Brain microvascular endothelial cell (primary cell): ENCODE measurements around the gene SKAP1.

Source experiments
- DNase-seq: peaks from one replicate; pipeline ENCODE4 v3.0.0-alpha.2; 2020
- H3K27ac ChIP-seq: fragments of 250-450 bp; sonication (Bioruptor Pico); 2 replicates; pipeline ENCODE4 v1.5.1; 2020; ENCODE audit warnings: mild to moderate bottlenecking, moderate library complexity
- H3K27me3 ChIP-seq: fragments of 250-450 bp; sonication (Bioruptor Pico); replicated peaks from 2 replicates; pipeline ENCODE4 v1.5.1; 2020; ENCODE audit warnings: mild to moderate bottlenecking
- H3K36me3 ChIP-seq: fragments of 250-450 bp; sonication (Bioruptor Pico); replicated peaks from 2 replicates; pipeline ENCODE4 v1.5.1; 2020; ENCODE audit warnings: mild to moderate bottlenecking
- H3K4me3 ChIP-seq: 2 replicates; pipeline ENCODE4 v1.5.1; 2011; ENCODE audit warnings: low read depth, mild to moderate bottlenecking, control low read depth, low read length, moderate library complexity
- in situ Hi-C: cut with HindIII; loops from 2 replicates; pipeline ENCODE4 v1.10.0; 2017; ENCODE audit warnings: low sequenced_read_pairs, low pct_ligation_motif_present
- TF ChIP-seq, protein P1 (sequence below): IDR thresholded peaks from 2 replicates; pipeline ENCODE4 v1.5.1; 2011; ENCODE audit warnings: low read depth, mild to moderate bottlenecking, moderate library complexity, low read length, control low read depth, inconsistent platforms; ENCODE audit errors: missing control alignments

The SKAP1 gene

DNA sequence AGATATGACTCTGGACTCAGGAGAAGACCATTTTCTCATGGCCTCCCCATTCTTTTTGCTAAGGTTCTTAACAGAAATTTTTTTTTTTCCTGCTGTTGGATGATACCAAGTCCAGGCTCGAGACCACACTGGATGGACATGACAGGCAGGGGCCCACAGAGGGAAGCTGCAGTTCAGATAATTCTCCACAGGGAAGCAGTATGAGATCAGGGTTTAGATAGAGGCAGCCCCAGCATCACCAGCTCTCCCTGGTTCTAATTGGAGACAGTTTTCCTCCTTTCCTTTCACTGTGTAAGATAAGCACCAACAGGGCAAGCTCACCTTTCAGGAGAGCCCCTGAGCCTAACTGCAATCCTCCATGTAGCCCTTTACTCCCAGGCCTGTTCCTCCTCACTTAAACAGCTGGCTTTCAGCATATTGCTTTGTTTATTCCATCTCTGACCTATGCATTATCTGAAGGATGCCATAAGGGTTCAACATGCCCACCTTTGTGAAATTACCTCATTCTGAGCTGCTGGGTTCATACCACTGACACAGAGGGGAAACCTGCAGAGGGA, 214.4 kb downstream of the SKAP1 start:
- Histone ChIP-seq H3K36me3 (no peaks in the 10 kb centered on the region), H3K27me3 (no peaks in the 10 kb centered on the region), H3K27ac (no peak overlapping the region), H3K4me3 (no peak overlapping the region)
- in situ Hi-C loops: no loop called here
- DNase-seq: peak; percentile 36
- TF ChIP-seq, protein P1, sequence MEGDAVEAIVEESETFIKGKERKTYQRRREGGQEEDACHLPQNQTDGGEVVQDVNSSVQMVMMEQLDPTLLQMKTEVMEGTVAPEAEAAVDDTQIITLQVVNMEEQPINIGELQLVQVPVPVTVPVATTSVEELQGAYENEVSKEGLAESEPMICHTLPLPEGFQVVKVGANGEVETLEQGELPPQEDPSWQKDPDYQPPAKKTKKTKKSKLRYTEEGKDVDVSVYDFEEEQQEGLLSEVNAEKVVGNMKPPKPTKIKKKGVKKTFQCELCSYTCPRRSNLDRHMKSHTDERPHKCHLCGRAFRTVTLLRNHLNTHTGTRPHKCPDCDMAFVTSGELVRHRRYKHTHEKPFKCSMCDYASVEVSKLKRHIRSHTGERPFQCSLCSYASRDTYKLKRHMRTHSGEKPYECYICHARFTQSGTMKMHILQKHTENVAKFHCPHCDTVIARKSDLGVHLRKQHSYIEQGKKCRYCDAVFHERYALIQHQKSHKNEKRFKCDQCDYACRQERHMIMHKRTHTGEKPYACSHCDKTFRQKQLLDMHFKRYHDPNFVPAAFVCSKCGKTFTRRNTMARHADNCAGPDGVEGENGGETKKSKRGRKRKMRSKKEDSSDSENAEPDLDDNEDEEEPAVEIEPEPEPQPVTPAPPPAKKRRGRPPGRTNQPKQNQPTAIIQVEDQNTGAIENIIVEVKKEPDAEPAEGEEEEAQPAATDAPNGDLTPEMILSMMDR: peak; percentile 78

DNA sequence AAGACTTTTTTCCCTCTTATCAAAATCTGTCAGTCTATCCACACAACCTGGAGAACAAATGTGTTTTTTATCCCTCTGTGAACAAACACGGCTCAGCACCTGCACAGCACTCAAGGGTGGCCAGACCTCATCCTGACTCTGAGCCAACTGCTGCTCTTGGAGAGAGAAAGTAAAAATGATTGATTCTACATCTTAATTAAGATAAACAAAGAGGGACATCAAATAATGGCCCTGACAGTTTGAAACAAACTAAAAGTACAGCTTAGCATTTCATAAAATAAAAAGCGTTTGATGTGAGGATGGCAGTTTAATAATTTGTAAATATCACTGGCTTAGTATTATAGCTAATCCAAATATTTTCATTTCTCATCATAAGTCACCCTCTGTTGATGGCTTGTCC, 216.2 kb downstream of the SKAP1 start:
- TF ChIP-seq, protein P1: no peak
- Histone ChIP-seq H3K4me3 (no peak overlapping the region), H3K36me3 (no peaks in the 10 kb centered on the region), H3K27ac (no peak overlapping the region), H3K27me3 (no peaks in the 10 kb centered on the region)
- DNase-seq: no peak
- in situ Hi-C loops: no loop called here

DNA sequence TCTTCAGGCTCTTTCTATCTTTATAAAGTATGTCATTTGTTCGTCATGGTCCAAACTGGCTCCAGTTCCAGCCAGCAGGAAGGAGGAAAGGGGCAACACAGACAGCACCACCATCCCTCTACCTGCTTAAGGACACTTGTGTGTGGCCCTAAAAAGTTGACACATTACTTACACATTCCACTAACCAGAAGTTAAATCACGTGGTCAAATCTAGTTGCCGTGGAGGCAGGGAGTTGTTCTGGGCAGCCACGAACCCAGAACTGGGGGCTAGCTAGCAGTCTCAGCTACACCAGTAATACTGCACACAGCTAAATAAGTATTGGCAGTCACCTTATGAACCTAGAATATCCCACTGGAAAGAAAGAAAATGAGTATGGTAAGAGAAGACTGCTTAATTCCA, 218.2 kb downstream of the SKAP1 start:
- TF ChIP-seq, protein P1: no peak
- Histone ChIP-seq H3K36me3 (no peaks in the 10 kb centered on the region), H3K27me3 (no peaks in the 10 kb centered on the region), H3K4me3 (no peak overlapping the region), H3K27ac (no peak overlapping the region)
- in situ Hi-C loops: no loop called here
- DNase-seq: no peak

DNA sequence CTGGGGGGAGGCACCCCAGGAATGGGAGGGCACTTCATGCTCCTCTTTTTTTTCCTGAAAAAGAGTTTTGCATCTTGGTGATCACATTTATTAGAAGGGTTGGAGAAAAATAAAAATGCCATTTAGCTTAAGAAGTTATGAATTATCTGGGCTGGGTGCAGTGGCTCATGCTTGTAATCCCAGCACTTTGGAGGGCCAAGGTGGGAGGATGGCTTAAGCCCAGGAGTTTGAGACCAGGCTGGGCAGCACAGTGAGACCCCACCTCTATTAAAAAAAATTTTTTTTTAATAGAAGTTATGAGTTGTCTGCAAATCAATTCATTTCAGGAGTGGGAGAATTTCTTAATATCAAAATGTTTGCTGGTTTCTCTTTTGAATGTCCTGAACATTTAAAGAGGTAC, 219.0 kb downstream of the SKAP1 start:
- Histone ChIP-seq H3K36me3 (no peaks in the 10 kb centered on the region), H3K27ac (no peak overlapping the region), H3K4me3 (no peak overlapping the region), H3K27me3 (no peaks in the 10 kb centered on the region)
- DNase-seq: no peak
- TF ChIP-seq, protein P1: no peak
- in situ Hi-C loops: no loop called here

DNA sequence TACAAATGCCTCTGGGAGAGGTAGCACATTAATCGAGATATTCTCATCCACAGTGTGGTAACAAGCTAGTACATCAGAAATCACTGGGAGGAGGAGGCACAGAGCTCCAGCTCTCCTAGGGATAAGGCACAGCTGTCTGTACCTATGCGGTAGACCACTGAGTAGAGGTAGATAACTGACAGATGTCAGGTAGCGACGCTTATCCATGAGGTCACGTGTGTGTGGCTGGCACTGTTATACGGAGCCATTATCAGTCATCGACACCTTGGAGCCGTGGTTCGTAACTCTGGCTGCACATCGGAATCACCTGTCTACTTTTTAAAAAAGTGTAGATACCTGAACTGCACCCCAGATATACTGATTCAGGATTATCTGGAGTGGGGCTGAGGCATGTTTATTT, 220.0 kb downstream of the SKAP1 start:
- TF ChIP-seq, protein P1: no peak
- in situ Hi-C loops: no loop called here
- Histone ChIP-seq H3K4me3 (no peak overlapping the region), H3K27me3 (peaks cover 2% of the 10 kb centered on the region), H3K27ac (no peak overlapping the region), H3K36me3 (no peaks in the 10 kb centered on the region)
- no peak for DNase-seq
